Measurements from ENCODE around the gene KCNQ1.

GRCh38 chr11:2411446-2412305 lies 33.1 kb upstream of the KCNQ1 start:
- TF ChIP-seq ZC3H10 (CRISPR knock-in tag; IDR thresholded peaks at IDR 0.05) (no peak), RARB (CRISPR knock-in tag; IDR thresholded peaks at IDR 0.05) (no peak), ISL1 (CRISPR knock-in tag; IDR thresholded peaks at IDR 0.05) (no peak)

All from SK-N-SH treated with all-trans-retinoic acid at 6 μM for 48 hours (cell line).